K562 treated with DMSO at 1 percent for 4 hours (cell line): ENCODE measurements around the gene ARIH2. TPM values are rescaled to one million over a fixed set of nuclear protein-coding genes. Genes with fewer than 3 reads are reported as not detected.

ENCODE experiments used
- total RNA-seq: library from RNA; unstranded; fragments of 300-600 nt; gene quantifications from 2 replicates; pipeline ENCODE4 v1.2.3, GENCODE V29; 2022; ENCODE audit not compliant: insufficient read depth

The ARIH2 gene
- total RNA-seq, result 56.2 and 77.4 TPM in 2 replicates

GRCh38 chr3:48918388-48919214 is at the start of gene ARIH2:
Gene ARIH2, plus strand, starts transcription at chr3:48918842. Its CDS starts 8,717 bp downstream, at chr3:48927559.

GRCh38 chr3:48898383-48899234 is 20.0 kb upstream of the ARIH2 start, which contains the start of gene SLC25A20:
Gene SLC25A20, minus strand, starts transcription at chr3:48898882. Its CDS starts 88 bp downstream, at chr3:48898794.

GRCh38 chr3:48989796-48990635 is 71.4 kb downstream of the ARIH2 start, which contains the start of gene P4HTM:
Gene P4HTM, plus strand, starts transcription at chr3:48990241. Its CDS starts 16 bp downstream, at chr3:48990257.

GRCh38 chr3:49007068-49007770 is 88.6 kb downstream of the ARIH2 start, which contains the start of gene WDR6:
Gene WDR6, plus strand, starts transcription at chr3:49007391. Its CDS starts 41 bp downstream, at chr3:49007432.

GRCh38 chr3:49017971-49018706 is 99.5 kb downstream of the ARIH2 start, which contains the start of gene DALRD3:
Gene DALRD3, minus strand, starts transcription at chr3:49018580. Its CDS starts 16 bp downstream, at chr3:49018564.

GRCh38 chr3:49021813-49022687 is 103.4 kb downstream of the ARIH2 start, which contains the start of gene NDUFAF3:
Gene NDUFAF3, plus strand, starts transcription at chr3:49022121. Its CDS starts 24 bp downstream, at chr3:49022145.

GRCh38 chr3:49028673-49029562 is 110.3 kb downstream of the ARIH2 start, which contains the start of gene IMPDH2:
Gene IMPDH2, minus strand, starts transcription at chr3:49029398. Its CDS starts 48 bp downstream, at chr3:49029350.

Other genes starting within 250 kb of the ARIH2 start
- gene NCKIPSD, start 232.9 kb upstream of the ARIH2 start, total RNA-seq, result 15.1 and 16.3 TPM in 2 replicates
- gene IP6K2, start 201.6 kb upstream of the ARIH2 start, total RNA-seq, result 54.9 and 65.4 TPM in 2 replicates
- gene PRKAR2A, start 71.0 kb upstream of the ARIH2 start, total RNA-seq, result 52.0 and 68.7 TPM in 2 replicates
- gene SLC25A20, start 20.0 kb upstream of the ARIH2 start, total RNA-seq, result 12.9 and 15.3 TPM in 2 replicates
- gene P4HTM, start 71.4 kb downstream of the ARIH2 start, total RNA-seq, result 0.29 and 0.61 TPM in 2 replicates
- gene WDR6, start 88.5 kb downstream of the ARIH2 start, total RNA-seq, result 54.0 and 145 TPM in 2 replicates
- gene DALRD3, start 99.7 kb downstream of the ARIH2 start, total RNA-seq, result 14.4 and 18.0 TPM in 2 replicates
- 28.5 and 36.3 TPM in 2 replicates for gene NDUFAF3, start 103.3 kb downstream of the ARIH2 start, total RNA-seq
- gene IMPDH2, start 110.6 kb downstream of the ARIH2 start, total RNA-seq, result 254 TPM in 2 replicates
- 29.8 and 45.8 TPM in 2 replicates for gene QRICH1, start 175.2 kb downstream of the ARIH2 start, total RNA-seq
- 479 and 501 TPM in 2 replicates for gene QARS1, start 185.9 kb downstream of the ARIH2 start, total RNA-seq
- gene USP19, start 202.0 kb downstream of the ARIH2 start, total RNA-seq, result 36.5 and 46.3 TPM in 2 replicates
- 29.5 and 47.0 TPM in 2 replicates for gene LAMB2, start 214.2 kb downstream of the ARIH2 start, total RNA-seq
- gene CCDC71, start 247.5 kb downstream of the ARIH2 start, total RNA-seq, result 3.4 and 3.5 TPM in 2 replicates